GM21619 (cell line): ENCODE measurements around the gene DNMBP.
"Not testable (repeated sequence)": the region's sequence is repeated elsewhere in the genome, so short reads cannot be mapped to it uniquely, and the experiment has no call there.

Experiments
- ATAC-seq: cut with Tn5 transposase; IDR thresholded peaks from one replicate; pipeline ENCODE4 v1.9.1; 2021; ENCODE audit not compliant: unreplicated experiment

DNMBP gene

GRCh38 chr10:99840859-99841258 lies 168.9 kb downstream of the DNMBP start:
- not testable (repeated sequence) for ATAC-seq

DNA sequence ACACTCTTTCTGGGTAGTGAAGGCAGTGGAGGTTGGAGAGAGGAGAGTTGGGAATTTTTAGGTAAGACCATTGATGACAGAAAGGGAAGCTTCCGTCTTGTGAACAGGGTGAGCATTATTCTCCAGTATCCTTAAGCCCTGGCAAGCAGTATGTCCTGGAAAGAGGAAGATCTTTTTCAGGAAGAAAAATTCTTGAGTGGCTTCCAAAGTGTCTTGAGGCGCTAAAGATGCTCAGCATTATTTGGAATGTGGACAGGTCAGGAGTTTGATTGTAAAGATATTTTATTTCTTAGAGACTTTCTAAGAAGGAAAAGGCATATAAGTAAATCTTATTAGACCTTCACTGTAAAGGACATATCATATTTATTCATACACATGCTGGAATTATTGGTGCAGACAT lies 173.0 kb downstream of the DNMBP start:
- no peak for ATAC-seq

GRCh38 chr10:99835947-99836346 lies 173.8 kb downstream of the DNMBP start:
- no peak for ATAC-seq

GRCh38 chr10:99834410-99834809 lies 175.3 kb downstream of the DNMBP start:
- ATAC-seq, result no peak

GRCh38 chr10:99832439-99832838 lies 177.3 kb downstream of the DNMBP start:
- no peak for ATAC-seq

DNA sequence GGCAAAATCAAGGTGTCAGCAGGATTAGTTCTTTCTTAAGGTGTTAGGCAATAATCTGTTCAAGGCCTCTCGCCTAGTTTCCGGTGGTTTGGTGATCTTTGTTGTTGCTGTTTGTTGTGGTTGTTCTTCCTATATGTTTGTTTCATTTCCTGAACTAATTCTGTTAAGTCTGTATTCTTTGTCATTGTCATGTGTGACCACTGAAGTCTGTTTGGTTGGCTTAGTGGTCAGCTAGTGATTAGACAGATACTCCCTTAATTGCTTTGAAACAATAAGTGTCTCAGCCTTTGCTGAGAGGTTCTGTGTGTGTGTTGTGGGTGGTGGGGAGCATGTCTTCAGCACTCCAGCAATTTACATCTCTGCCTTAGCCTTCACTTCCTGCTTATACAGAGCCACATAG lies 181.3 kb downstream of the DNMBP start:
- ATAC-seq, result no peak

DNA sequence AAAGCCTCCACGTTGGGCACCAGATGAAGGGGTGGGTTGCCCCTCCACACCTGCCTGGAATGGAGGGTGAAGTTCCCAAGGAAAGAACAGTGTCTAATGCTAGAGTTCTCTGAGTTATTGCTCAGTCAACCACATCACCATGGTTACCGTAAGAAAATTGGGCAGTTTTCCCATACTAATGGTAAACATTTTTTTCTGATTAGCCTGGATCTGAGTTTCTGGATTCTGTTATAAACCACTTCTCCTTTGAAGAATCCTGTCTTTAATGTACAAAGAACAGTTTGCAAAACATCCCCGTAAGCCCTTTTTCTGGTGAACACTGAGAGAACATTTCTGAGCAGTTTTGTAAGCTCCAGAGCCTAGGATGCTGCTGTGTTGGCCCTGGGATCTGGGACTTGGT lies 181.8 kb downstream of the DNMBP start:
- no peak for ATAC-seq
